ENCODE measurements around the gene KRTAP9-6.

KRTAP9-6 gene

DNA sequence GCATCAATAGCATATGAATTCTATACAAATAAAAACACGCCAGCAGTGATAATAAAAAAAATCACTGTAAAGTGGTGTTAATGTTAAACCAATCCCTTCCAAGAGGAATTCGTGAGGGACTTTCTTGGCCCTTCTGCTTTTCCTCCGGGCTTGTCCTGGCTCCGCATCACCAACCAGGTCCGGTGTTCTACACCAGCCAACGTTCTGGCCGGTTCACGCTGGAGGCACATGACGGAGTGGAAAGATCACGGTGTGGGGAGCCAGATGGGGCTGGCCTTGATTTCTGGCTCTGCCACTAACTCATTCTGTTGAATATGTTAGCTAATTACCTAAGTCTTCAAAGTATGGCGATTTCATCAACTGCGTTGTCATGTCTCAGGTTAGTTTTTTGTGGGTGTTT, 38.9 kb downstream of the KRTAP9-6 start:
- Histone ChIP-seq H3K4me3 (ENCODE audit: low read length) (no peak overlapping the region), H3K9me3 (ENCODE audit: insufficient read depth, low read depth, low read length) (no peaks in the 10 kb centered on the region), H3K9ac (ENCODE audit: low read depth, low read length) (no peak overlapping the region), H3K4me1 (ENCODE audit: insufficient read depth, low read length) (no peaks in the 10 kb centered on the region), H3K27me3 (ENCODE audit: insufficient read depth, low read length) (no peaks in the 10 kb centered on the region), H3K27ac (ENCODE audit: low read length) (no peak overlapping the region), H3K36me3 (ENCODE audit: insufficient read depth, low read depth, low read length) (no peaks in the 10 kb centered on the region)

DNA sequence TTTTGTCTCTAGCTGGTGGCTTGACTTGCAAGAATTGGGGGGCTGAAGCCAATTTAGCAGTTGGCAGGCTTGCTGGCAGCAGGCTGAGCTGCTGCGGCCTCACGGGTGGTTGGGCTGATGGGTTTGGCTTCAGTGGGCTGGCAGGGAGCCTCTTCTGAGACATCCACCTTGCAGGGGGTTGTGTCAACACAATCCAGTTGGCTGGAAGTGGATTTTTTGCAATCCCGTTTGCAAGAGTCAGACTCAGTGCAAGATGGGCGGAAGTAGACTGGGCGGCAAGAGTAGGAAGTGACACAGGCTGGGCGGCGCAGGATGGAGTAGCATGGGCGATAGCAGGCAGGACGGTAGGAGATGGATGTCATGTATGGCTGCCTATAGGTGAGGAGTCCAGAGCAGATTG, 42.5 kb downstream of the KRTAP9-6 start:
- Histone ChIP-seq H3K27ac (ENCODE audit: low read length) (no peak overlapping the region), H3K27me3 (ENCODE audit: insufficient read depth, low read length) (no peaks in the 10 kb centered on the region), H3K4me3 (ENCODE audit: low read length) (no peak overlapping the region), H3K9ac (ENCODE audit: low read depth, low read length) (no peak overlapping the region), H3K4me1 (ENCODE audit: insufficient read depth, low read length) (no peaks in the 10 kb centered on the region), H3K9me3 (ENCODE audit: insufficient read depth, low read depth, low read length) (no peaks in the 10 kb centered on the region), H3K36me3 (ENCODE audit: insufficient read depth, low read depth, low read length) (no peaks in the 10 kb centered on the region)

DNA sequence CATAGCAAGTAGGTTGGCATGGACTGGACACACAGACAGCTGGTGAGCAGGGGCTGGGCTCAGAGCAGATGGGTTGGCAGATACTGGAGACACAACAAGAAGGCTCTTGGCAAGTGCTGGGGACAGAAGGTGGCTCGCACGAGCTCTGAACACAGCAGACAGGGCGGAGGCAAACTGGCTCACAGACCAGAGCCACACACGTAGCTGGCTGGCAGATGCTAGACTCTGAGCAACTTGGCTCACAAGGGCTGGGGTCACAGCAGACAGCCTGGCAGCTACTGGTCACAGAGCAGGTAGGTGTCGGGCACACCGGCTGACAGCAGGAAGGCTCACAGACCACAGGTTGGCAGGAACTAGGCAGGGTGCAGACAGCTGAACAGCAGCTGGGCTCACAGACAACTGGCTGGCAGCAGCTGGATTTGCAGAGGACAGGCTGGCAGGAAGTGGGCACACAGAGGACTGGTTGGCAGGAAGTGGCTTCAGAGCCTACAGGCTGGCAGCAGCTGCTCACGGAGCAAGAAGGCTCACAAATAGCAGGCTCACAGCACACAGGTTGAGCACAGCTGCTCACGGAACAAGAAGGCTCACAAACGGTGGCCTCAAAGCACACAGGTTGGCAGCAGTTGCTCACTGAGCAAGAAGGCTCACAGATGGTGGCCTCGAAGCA, 43.2 kb downstream of the KRTAP9-6 start:
- Histone ChIP-seq H3K27ac (ENCODE audit: low read length) (no peak overlapping the region), H3K36me3 (ENCODE audit: insufficient read depth, low read depth, low read length) (no peaks in the 10 kb centered on the region), H3K9me3 (ENCODE audit: insufficient read depth, low read depth, low read length) (no peaks in the 10 kb centered on the region), H3K4me3 (ENCODE audit: low read length) (no peak overlapping the region), H3K4me1 (ENCODE audit: insufficient read depth, low read length) (no peaks in the 10 kb centered on the region), H3K9ac (ENCODE audit: low read depth, low read length) (no peak overlapping the region), H3K27me3 (ENCODE audit: insufficient read depth, low read length) (no peaks in the 10 kb centered on the region)

DNA sequence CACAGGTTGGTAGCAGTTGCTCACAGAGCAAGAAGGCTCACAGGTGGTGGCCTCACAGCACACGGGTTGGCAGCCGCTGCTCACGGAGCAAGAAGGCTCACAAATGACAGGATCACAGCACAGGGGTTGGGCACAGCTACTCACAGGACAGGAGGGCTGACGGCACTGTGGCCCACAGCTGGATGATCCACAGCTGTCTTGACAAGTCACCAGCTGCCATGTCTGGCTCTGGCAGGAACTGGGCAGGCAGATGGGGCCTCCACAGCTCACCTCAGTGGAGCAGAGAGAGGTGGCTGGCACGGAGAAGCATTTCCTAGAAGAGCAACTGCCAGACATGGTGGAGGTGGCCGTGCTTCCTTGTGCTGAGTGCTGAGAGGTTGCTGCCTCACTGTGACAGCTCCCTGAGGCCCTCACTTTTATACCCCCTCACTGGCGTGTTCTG, 43.8 kb downstream of the KRTAP9-6 start, which contains the start of gene KRTAP16-1:
Gene KRTAP16-1, minus strand, starts transcription at position 392 of the 442 bp plus-strand sequence. Its CDS starts 56 bp downstream, at position 336.
- Histone ChIP-seq H3K9ac (ENCODE audit: low read depth, low read length) (no peak within 1 kb of the TSS), H3K9me3 (ENCODE audit: insufficient read depth, low read depth, low read length) (no peaks in the 10 kb centered on the region), H3K4me1 (ENCODE audit: insufficient read depth, low read length) (no peaks in the 10 kb centered on the region), H3K27me3 (ENCODE audit: insufficient read depth, low read length) (no peaks in the 10 kb centered on the region), H3K36me3 (ENCODE audit: insufficient read depth, low read depth, low read length) (no peaks in the 10 kb centered on the region), H3K27ac (ENCODE audit: low read length) (no peak within 1 kb of the TSS), H3K4me3 (ENCODE audit: low read length) (no peak within 1 kb of the TSS)

DNA sequence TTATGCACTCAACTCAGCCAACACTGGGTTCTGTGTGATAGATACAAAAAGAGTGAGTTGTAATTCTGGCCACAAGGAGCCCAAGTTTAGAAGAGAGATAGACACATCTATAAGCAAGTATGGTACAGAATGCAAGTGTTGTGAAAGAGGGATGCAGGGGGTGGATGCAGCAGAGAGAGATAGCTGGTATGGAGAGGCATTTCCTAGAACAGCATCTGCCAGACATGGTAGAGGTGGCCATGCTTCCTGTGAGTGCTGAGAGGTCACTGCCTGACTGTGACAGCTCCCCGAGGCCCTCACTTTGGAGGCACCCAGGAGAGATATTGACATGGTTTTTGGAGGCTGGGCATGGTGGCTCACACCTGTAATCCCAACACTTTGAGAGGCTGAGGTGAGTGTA, 45.9 kb downstream of the KRTAP9-6 start:
- Histone ChIP-seq H3K36me3 (ENCODE audit: insufficient read depth, low read depth, low read length) (no peaks in the 10 kb centered on the region), H3K4me3 (ENCODE audit: low read length) (no peak overlapping the region), H3K9me3 (ENCODE audit: insufficient read depth, low read depth, low read length) (no peaks in the 10 kb centered on the region), H3K9ac (ENCODE audit: low read depth, low read length) (no peak overlapping the region), H3K4me1 (ENCODE audit: insufficient read depth, low read length) (no peaks in the 10 kb centered on the region), H3K27ac (ENCODE audit: low read length) (no peak overlapping the region), H3K27me3 (ENCODE audit: insufficient read depth, low read length) (no peaks in the 10 kb centered on the region)

DNA sequence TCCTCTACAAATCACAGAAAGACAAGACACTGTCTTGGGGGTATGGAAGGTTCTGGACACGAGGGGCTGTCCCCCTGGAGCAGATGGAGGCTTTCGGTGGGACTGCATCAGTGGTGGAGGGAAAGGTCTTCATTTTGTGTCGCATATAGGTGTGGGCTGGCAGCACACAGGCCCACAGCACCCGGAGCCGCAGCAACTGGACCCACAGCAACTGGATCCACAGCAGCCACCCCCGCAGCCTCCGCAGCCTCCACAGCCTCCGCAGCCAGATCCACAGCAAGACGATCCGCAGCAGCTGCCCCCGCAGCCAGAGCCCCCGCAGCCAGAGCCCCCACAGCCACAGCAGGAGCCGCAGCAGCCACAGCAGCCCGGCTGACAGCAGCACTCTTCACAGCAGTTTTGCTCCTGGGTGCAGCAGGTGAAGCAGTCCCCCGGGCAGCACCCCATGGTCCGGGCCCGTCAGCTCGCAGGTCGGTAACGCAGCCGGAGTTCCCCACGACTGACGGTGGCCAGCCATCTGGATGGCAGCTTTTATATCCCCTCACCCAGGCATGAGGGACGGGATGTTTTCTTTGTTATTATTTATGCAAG, 50.1 kb downstream of the KRTAP9-6 start, which contains the start of gene KRTAP17-1:
Gene KRTAP17-1, minus strand, starts transcription at position 507 of the 591 bp plus-strand sequence. Its CDS starts 60 bp downstream, at position 447.
- Histone ChIP-seq H3K27ac (ENCODE audit: low read length) (no peak within 1 kb of the TSS), H3K27me3 (ENCODE audit: insufficient read depth, low read length) (no peaks in the 10 kb centered on the region), H3K4me3 (ENCODE audit: low read length) (no peak within 1 kb of the TSS), H3K9ac (ENCODE audit: low read depth, low read length) (no peak within 1 kb of the TSS), H3K36me3 (ENCODE audit: insufficient read depth, low read depth, low read length) (no peaks in the 10 kb centered on the region), H3K4me1 (ENCODE audit: insufficient read depth, low read length) (no peaks in the 10 kb centered on the region), H3K9me3 (ENCODE audit: insufficient read depth, low read depth, low read length) (peaks cover 10% of the 10 kb centered on the region; the same call in 1 of the 2 replicates)

Measured in iPS-20b (cell line).